Measurements from ENCODE around the gene WWP2. TPM values are rescaled to one million over a fixed set of nuclear protein-coding genes. Genes with fewer than 3 reads are reported as not detected.

WWP2 gene
- total RNA-seq, 1 experiment from 2014 or later, result 40.2 TPM

- H2AFZ ChIP-seq (ENCODE audit: low read length), result no peak overlapping the region
- H3K4me3 Mint-ChIP-seq, result no peak overlapping the region
- H3K27ac ChIP-seq (ENCODE audit: insufficient read length, low read depth, low read length), result no peak overlapping the region
- H3K23me2 ChIP-seq (ENCODE audit: insufficient read length, low read depth, low read length, poor library complexity, severe bottlenecking), result no peaks in the 10 kb centered on the region
- no peaks in the 10 kb centered on the region for H3K79me2 ChIP-seq (ENCODE audit: insufficient read depth, low read length)
- no peaks in the 10 kb centered on the region for H3K9me3 ChIP-seq (ENCODE audit: control insufficient read depth, low read depth, low read length)
- no peak for DNase-seq
- H3K9ac ChIP-seq (ENCODE audit: extremely low read depth, insufficient read length, low read length), result no peak overlapping the region
- H3K18ac ChIP-seq (ENCODE audit: insufficient read length, low read depth, low read length), result no peak overlapping the region
- no CpG with 5 or more reads among the region's 6 CpGs for WGBS (ENCODE audit: extremely low coverage, insufficient read length, low lambda C conversion rate)
- no peak overlapping the region for H2BK120ac ChIP-seq (ENCODE audit: low read depth, low read length, poor library complexity, severe bottlenecking)
- H3K23ac ChIP-seq (ENCODE audit: insufficient read length, low read depth, low read length), result no peak overlapping the region
- H4K20me1 ChIP-seq (ENCODE audit: control insufficient read depth, insufficient read depth, insufficient read length), result no peaks in the 10 kb centered on the region
- H3T11ph ChIP-seq (ENCODE audit: low read length), result no peak overlapping the region
- H3K27me3 ChIP-seq (ENCODE audit: insufficient read depth, low read length), result no peaks in the 10 kb centered on the region
- no peak overlapping the region for H2BK5ac ChIP-seq (ENCODE audit: insufficient read length, low read length)
- no peak overlapping the region for H2BK15ac ChIP-seq (ENCODE audit: low read depth, low read length)
- H3K4ac ChIP-seq (ENCODE audit: low read depth, low read length), result no peak overlapping the region
- no peak overlapping the region for H4K91ac ChIP-seq (ENCODE audit: insufficient read length, low read depth, low read length)
- no peak overlapping the region for H2AK5ac ChIP-seq (ENCODE audit: insufficient read length, low read length)
- no peaks in the 10 kb centered on the region; a peak in 1 of 5 replicates for H3K9me3 Mint-ChIP-seq
- H3K4me1 Mint-ChIP-seq, result peaks cover 4% of the 10 kb centered on the region in 2 experiments; a peak in 3 of 4 replicates
- H3K36me3 Mint-ChIP-seq (ENCODE audit: insufficient read depth in 1 of 3, low read depth in 3 of 3), result peaks cover 6 to 23% (median 15%) of the 10 kb centered on the region in 3 experiments; a peak in 6 of 7 replicates
- H3K56ac ChIP-seq (ENCODE audit: insufficient read length, low read depth, low read length), result no peak overlapping the region
- H3K27ac Mint-ChIP-seq, result no peak overlapping the region
- H3K79me1 ChIP-seq (ENCODE audit: insufficient read depth, low read depth, low read length, poor library complexity, severe bottlenecking), result no peaks in the 10 kb centered on the region
- no peak for TF ChIP-seq CTCF (conservative IDR thresholded peaks at IDR 0.05)
- no peak overlapping the region for H2BK12ac ChIP-seq (ENCODE audit: insufficient read length, low read depth, low read length)
- H3K4me2 ChIP-seq (ENCODE audit: insufficient read depth, insufficient read length, low read length), result no peak overlapping the region
- no peak overlapping the region for H3K14ac ChIP-seq (ENCODE audit: insufficient read depth, low read length)
- H3K27me3 Mint-ChIP-seq (ENCODE audit: low read depth), result no peaks in the 10 kb centered on the region
- no peak overlapping the region for H4K8ac ChIP-seq (replicated peaks; ENCODE audit: insufficient read length, low read depth, low read length)
- no peak overlapping the region for H2BK20ac ChIP-seq (ENCODE audit: low read depth, low read length, poor library complexity, severe bottlenecking)
- H4K5ac ChIP-seq (ENCODE audit: insufficient read length, low read depth, low read length), result no peak overlapping the region
- no peaks in the 10 kb centered on the region for H3K4me1 ChIP-seq (ENCODE audit: insufficient read depth, low read length)
Observed at GRCh38 chr16:69784586-69784985, 22.5 kb downstream of the WWP2 start.

All from H9 (cell line).